GM10266 (cell line): ENCODE data around the gene PIK3R3.

ENCODE experiments used
- DNase-seq: peaks from one replicate; pipeline ENCODE4 v3.0.0; 2012; ENCODE audit errors: extremely low spot score
- TF ChIP-seq, protein P1 (sequence below): IDR thresholded peaks from 2 replicates; pipeline ENCODE4 v1.5.1; 2012; ENCODE audit warnings: mild to moderate bottlenecking, low read depth; ENCODE audit not compliant: control insufficient read depth, insufficient read depth; ENCODE audit errors: missing control alignments

PIK3R3 gene

DNA sequence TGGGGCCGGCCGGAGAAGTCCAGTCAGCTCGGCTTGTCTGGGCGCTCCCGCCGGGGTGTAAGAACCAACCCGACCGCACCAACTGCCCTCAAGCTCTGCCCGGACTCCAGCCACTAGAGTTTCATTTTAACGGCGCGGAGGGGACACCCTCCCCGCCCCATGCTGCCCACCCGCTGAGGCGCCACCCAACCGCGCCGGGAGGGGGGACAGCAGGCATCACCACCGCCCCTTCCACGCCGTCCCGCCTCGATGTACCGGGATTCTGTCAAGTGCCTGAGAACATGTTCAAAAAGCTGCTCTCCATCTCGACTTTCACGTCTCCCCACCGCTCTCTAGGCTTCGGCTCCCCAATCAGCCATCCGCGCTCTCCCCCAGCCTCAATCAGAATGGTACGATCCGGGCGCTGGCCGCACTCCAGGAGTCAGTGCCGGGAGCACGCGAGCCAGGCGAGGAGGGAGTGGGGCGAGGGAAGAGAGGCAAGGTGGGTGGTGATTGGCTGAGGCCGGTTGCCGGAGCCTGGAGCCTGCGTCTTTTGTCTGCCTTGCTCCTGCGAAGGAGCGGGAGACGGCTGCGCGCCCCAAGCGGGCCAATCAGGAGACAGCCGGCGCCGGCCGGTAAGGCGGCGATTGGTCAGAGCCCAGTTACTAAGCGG is at the start of gene PIK3R3:
TSS of gene PIK3R3 (minus strand) at position 101 of the 652 bp plus-strand sequence. CDS start 677 bp downstream, outside the sequence.
- peak; percentile 93 for DNase-seq
- TF ChIP-seq, protein P1, sequence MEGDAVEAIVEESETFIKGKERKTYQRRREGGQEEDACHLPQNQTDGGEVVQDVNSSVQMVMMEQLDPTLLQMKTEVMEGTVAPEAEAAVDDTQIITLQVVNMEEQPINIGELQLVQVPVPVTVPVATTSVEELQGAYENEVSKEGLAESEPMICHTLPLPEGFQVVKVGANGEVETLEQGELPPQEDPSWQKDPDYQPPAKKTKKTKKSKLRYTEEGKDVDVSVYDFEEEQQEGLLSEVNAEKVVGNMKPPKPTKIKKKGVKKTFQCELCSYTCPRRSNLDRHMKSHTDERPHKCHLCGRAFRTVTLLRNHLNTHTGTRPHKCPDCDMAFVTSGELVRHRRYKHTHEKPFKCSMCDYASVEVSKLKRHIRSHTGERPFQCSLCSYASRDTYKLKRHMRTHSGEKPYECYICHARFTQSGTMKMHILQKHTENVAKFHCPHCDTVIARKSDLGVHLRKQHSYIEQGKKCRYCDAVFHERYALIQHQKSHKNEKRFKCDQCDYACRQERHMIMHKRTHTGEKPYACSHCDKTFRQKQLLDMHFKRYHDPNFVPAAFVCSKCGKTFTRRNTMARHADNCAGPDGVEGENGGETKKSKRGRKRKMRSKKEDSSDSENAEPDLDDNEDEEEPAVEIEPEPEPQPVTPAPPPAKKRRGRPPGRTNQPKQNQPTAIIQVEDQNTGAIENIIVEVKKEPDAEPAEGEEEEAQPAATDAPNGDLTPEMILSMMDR = no peak

DNA sequence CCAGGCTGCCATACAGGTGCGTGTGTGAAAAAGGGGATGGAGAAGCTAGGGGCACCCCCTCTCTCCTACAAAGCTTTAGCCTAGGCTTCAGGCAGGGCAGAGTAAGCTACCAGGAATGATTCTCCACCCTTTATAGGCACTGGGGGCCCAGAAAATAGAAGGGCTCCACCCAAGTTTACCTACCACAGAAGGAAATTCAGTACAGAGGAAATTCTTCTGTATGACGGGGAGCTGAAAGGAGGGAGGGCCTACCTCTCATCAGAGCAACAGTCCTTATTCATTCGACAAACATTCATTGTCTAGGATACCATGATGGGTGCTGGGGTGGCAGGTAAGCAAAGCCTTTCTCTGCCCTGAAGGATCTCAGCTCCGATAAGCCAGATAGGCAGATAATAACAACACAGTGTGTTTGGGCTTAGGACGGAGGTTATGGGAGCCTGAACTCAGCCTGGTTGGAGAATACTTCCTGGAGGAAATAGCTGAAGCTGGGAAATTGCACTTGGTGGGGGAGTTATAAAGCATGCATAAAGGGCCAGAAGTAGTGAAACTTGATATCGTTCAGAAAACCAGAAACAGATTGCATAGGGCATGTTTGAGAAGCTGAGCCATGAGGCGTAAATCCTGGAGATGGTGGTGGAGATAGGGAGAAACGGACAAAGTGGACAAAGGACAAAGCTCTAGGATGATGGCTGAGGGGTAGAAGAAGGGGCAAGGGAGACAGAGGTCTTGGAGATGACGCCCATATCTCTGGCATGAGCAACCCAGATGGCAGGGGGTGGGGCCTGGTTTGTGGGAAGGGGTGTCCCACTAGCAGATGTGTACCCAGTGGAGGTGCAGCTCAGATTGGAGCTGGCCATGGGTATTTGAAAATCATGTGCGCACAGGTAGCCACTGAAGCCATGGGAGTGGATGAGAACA is 49.2 kb upstream of the PIK3R3 start:
- no peak for DNase-seq
- TF ChIP-seq, protein P1 = no peak

DNA sequence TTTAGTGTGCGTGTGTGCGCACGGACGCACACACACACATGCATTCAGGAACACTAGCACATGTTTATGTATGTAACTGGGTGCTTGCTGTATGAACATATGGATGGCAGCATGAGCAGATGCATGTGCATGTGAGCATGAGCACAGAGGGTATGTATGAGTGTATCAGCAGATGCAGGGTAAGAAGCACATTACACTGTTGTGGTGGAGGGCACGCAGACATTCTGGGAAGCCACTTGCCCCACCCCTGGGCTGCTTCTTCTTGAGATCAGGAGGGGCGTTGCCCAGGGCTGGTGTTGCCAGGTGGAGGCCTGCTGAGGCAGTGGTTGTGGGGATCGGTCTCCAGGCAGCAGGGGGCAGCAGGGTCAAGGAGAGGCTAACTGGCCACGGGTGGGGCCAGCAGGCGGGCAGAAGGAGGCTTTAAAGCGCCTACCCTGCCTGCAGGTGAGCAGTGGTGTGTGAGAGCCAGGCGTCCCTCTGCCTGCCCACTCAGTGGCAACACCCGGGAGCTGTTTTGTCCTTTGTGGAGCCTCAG is 47.7 kb upstream of the PIK3R3 start:
- TF ChIP-seq, protein P1 = peak; percentile 55
- no peak for DNase-seq

DNA sequence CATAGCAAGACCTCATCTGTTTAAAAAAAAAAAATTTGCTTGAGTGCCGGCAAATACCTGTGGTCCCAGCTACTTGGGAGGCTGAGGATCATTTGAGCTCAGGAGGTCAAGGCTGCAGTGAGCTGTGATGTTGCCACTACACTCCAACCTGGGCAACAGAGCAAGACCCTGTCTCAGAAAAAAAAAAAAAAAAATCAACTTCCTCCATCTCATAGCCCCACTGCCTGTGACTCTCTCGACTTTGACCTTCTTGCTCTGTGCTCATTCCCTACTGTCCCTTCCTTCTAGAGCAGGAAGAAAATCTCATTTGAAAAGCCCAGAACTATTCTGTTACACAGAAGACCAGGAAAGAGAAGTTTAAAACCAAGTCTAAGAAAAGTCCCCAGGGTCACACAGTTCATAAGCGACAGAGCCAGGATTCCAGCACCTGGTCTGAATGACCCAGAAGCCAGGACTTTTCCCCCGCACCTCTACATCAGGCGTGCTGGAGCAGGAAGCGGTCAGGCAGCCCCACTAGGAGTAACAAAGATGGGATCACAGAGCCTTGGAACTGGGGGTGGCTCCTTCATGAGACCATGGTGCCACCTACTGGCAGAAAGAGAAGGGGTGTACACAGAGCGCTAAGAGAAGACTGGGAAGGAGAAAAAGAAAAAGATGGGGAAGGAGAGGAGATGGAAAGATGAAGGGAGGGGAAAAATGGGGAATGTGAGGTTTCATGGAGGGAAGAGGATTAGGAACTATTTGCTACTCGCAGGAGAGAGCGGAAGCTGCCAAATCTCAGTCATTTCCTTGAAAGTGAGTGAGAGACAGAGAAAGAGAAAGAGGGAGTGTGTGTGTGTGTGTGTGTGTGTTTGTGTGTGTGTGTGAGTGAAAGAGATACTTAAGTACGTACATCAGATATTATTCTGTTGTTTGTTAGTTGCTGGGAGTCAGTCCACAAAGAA is 47.0 kb upstream of the PIK3R3 start:
- peak; percentile 78 for DNase-seq

DNA sequence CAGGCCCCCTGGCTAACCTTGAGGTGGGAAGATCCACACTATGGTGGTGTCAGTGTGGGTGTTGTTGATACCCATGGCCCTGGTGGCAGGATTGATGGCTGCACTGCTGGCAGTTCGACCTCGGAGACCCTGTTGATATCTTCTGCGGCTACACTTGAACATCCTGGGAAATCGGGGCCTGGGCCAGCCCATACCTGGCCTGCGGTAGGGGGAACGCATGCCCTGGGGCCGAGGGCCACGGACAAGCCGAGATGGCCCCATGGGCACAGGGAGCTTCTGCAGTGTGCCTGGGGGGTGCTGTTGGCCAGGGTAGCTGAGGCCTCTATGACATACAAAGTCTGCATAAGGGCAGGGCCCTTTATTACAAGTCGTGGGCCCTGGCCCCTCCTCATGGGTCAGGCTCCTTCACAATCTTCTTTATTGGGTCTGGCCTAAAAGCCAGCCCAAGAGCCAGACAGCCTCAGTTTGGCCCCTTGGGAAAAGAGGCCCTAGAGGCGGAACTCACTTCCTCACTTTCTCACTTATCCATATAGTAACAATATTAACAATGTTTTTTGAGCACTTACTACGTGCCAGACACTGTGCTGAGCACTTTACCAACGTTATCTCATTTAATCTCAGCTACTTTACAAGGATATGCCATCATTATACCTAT is 43.9 kb upstream of the PIK3R3 start, which contains the start of gene P3R3URF:
TSS of gene P3R3URF (minus strand) at position 278 of the 655 bp plus-strand sequence. CDS start at position 261, 17 bp downstream.
- TF ChIP-seq, protein P1 = no peak
- no peak for DNase-seq

More for the DNA sequence above, 47.0 kb upstream of the PIK3R3 start:
- TF ChIP-seq, protein P1 = peak; percentile 91

DNA sequence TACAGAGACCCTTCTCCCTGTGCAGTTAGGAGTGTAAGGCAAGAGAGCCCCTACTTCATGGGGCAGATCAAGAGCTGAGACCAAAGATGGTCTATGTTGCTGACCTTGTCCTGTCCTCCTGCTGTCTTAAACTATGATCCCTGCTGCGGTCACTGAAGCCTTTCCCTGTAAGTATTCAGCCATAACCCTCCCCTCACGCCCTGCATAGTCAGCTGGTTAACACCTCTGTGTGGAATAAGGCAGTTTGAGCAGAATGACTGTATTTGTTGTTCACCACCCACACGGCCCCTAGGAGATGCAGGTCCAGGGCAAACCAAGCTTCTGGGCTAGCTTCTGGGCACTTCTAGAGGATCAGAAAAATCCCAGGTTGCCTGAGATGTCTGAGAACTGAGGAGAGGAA is 42.8 kb upstream of the PIK3R3 start:
- TF ChIP-seq, protein P1 = no peak
- DNase-seq = no peak
